Testis (tissue), 2 donors: ENCODE measurements around the gene GNPAT.

Source experiments
- POLR2A ChIP-seq: fragments of 450-650 bp; IDR thresholded peaks from one replicate; pipeline ENCODE4 v1.6.1; 2017; ENCODE audit warnings: antibody characterized with exemption, mild to moderate bottlenecking, moderate library complexity
- TF ChIP-seq, protein P1 (sequence below), 3 experiments: fragments of 450-650 bp in 2 of 3; fragments of 200-600 bp in 1 of 3; sonication (generic) in 1 of 3; IDR thresholded peaks; one replicate each; pipeline ENCODE4 v1.5.1; 2016 to 2019; ENCODE audit warnings: antibody characterized with exemption in 3 of 3, mild to moderate bottlenecking in 2 of 3, moderate library complexity in 1 of 3

GRCh38 chr1:231241750-231242149, 738 bp downstream of the GNPAT start:
- TF ChIP-seq, protein P1, sequence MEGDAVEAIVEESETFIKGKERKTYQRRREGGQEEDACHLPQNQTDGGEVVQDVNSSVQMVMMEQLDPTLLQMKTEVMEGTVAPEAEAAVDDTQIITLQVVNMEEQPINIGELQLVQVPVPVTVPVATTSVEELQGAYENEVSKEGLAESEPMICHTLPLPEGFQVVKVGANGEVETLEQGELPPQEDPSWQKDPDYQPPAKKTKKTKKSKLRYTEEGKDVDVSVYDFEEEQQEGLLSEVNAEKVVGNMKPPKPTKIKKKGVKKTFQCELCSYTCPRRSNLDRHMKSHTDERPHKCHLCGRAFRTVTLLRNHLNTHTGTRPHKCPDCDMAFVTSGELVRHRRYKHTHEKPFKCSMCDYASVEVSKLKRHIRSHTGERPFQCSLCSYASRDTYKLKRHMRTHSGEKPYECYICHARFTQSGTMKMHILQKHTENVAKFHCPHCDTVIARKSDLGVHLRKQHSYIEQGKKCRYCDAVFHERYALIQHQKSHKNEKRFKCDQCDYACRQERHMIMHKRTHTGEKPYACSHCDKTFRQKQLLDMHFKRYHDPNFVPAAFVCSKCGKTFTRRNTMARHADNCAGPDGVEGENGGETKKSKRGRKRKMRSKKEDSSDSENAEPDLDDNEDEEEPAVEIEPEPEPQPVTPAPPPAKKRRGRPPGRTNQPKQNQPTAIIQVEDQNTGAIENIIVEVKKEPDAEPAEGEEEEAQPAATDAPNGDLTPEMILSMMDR (IDR thresholded peaks at IDR 0.05): no peak
- no peak for TF ChIP-seq POLR2A
